Pericardium fibroblast (primary cell): ENCODE results near the gene EMILIN2. TPM values are rescaled to one million over a fixed set of nuclear protein-coding genes. Genes with fewer than 3 reads are reported as not detected.

Experiments
- total RNA-seq: library from RNA; depleted of rRNA; stranded (reverse); fragments of >200 nt; gene quantifications from 2 replicates; pipeline ENCODE4 v1.2.3, GENCODE V29; 2015

EMILIN2 gene
- 24.0 and 29.8 TPM in 2 replicates for total RNA-seq

GRCh38 chr18:2846636-2847316 lies at the start of gene EMILIN2:
Gene EMILIN2, plus strand, starts transcription at chr18:2847006. Its CDS starts 183 bp downstream, at chr18:2847189.

Other genes starting within 250 kb of the EMILIN2 start
- 22.1 and 33.1 TPM in 2 replicates for gene SMCHD1, start 191.3 kb upstream of the EMILIN2 start, total RNA-seq
- gene LPIN2, start 166.1 kb downstream of the EMILIN2 start, total RNA-seq: 15.7 and 28.6 TPM in 2 replicates